ENCODE data around the gene FBXO21.

GRCh38 chr12:117143008-117143532 lies 47.2 kb downstream of the FBXO21 start:
- TF ChIP-seq, protein P1, sequence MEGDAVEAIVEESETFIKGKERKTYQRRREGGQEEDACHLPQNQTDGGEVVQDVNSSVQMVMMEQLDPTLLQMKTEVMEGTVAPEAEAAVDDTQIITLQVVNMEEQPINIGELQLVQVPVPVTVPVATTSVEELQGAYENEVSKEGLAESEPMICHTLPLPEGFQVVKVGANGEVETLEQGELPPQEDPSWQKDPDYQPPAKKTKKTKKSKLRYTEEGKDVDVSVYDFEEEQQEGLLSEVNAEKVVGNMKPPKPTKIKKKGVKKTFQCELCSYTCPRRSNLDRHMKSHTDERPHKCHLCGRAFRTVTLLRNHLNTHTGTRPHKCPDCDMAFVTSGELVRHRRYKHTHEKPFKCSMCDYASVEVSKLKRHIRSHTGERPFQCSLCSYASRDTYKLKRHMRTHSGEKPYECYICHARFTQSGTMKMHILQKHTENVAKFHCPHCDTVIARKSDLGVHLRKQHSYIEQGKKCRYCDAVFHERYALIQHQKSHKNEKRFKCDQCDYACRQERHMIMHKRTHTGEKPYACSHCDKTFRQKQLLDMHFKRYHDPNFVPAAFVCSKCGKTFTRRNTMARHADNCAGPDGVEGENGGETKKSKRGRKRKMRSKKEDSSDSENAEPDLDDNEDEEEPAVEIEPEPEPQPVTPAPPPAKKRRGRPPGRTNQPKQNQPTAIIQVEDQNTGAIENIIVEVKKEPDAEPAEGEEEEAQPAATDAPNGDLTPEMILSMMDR (IDR thresholded peaks at IDR 0.05 in 4 of 5, conservative IDR thresholded peaks at IDR 0.05 in 1 of 5): no peak
- TF ChIP-seq POLR2A (IDR thresholded peaks at IDR 0.05): no peak

Data from gastrocnemius medialis (tissue), 4 donors.